ENCODE data around the gene MGAT2. TPM values are rescaled to one million over a fixed set of nuclear protein-coding genes. Genes with fewer than 3 reads are reported as not detected.
A peak's percentile ranks its signal among the peaks of the same experiment; 100 is the strongest.

The MGAT2 gene
- total RNA-seq, 1 experiment from 2014 or later: 47.5 TPM

GRCh38 chr14:49634547-49635334 lies 14.1 kb downstream of the MGAT2 start, which contains the start of gene DNAAF2:
Gene DNAAF2 (minus strand): TSS chr14:49635244. CDS start chr14:49635149, 95 bp downstream.
- POLR2A ChIA-PET: interaction anchor here (0.6 to 1.5 kb wide), 8 partner anchors 11 to 228 kb away, joined by 3 to 28 read pairs (median 6); partner anchors contain the start of genes KLHDC2, LRR1, MGAT2 and POLE2
- intact Hi-C loops (cut with micrococcal nuclease; ENCODE audit: unreplicated experiment): loop anchor here (1.0 to 5.0 kb wide), 4 partner anchors 54 to 218 kb away; partner anchors contain the start of genes NEMF and POLE2
- H3K27ac Mint-ChIP-seq (ENCODE audit: unreplicated experiment): peak within 1 kb of the TSS; percentile 99
- Histone ChIP-seq H3K9me3 (no peaks in the 10 kb centered on the region), H3K4me3 (ENCODE audit: low read depth, low read length) (peak within 1 kb of the TSS; percentile 92), H3K4me1 (peaks cover 16% of the 10 kb centered on the region), H3K36me3 (ENCODE audit: control insufficient read depth, insufficient read depth, low read length) (no peaks in the 10 kb centered on the region; the same call in 1 of the 2 replicates), H3K27me3 (replicated peaks; ENCODE audit: control insufficient read depth, insufficient read depth, low read length) (no peaks in the 10 kb centered on the region)
- H3K4me1 Mint-ChIP-seq (ENCODE audit: low read depth, unreplicated experiment): peaks cover 16% of the 10 kb centered on the region
- H3K36me3 Mint-ChIP-seq (ENCODE audit: insufficient read depth, unreplicated experiment): peaks cover 71% of the 10 kb centered on the region
- CTCF ChIA-PET: interaction anchor here (0.7 to 1.9 kb wide), 16 partner anchors 11 to 233 kb away, joined by 3 to 23 read pairs (median 6); partner anchors contain the start of genes KLHDC2, MGAT2, NEMF and POLE2
- BruUV-seq (replicated peaks): TSS peak; percentile 14
- DNase-seq: peak; percentile 74 to 78
- no peaks in the 10 kb centered on the region for H3K27me3 Mint-ChIP-seq (ENCODE audit: insufficient read depth, unreplicated experiment)
- TF ChIP-seq CTCF (IDR thresholded peaks at IDR 0.05; ENCODE audit: insufficient read depth in 1 of 2, low read depth in 1 of 2, low read length in 1 of 2, severe bottlenecking in 1 of 2, unreplicated experiment in 1 of 2): no peak
- H3K9me3 Mint-ChIP-seq (ENCODE audit: unreplicated experiment): no peaks in the 10 kb centered on the region
- peak within 1 kb of the TSS; percentile 93 for H3K4me3 Mint-ChIP-seq (ENCODE audit: unreplicated experiment)

GRCh38 chr14:49636866-49637265 lies 16.3 kb downstream of the MGAT2 start:
- intact Hi-C loops (cut with micrococcal nuclease; ENCODE audit: unreplicated experiment): no loop called here
- Histone ChIP-seq H3K36me3 (ENCODE audit: control insufficient read depth, insufficient read depth, low read length) (peaks cover 2% of the 10 kb centered on the region), H3K4me1 (peaks cover 22% of the 10 kb centered on the region), H3K4me3 (ENCODE audit: low read depth, low read length) (no peak overlapping the region), H3K27me3 (replicated peaks; ENCODE audit: control insufficient read depth, insufficient read depth, low read length) (no peaks in the 10 kb centered on the region), H3K9me3 (no peaks in the 10 kb centered on the region)
- H3K27ac Mint-ChIP-seq (ENCODE audit: unreplicated experiment): peak overlapping the region; percentile 46
- H3K4me1 Mint-ChIP-seq (ENCODE audit: low read depth, unreplicated experiment): peaks cover 18% of the 10 kb centered on the region
- CTCF ChIA-PET: no interaction called here
- no TSS peak for BruUV-seq (replicated peaks)
- POLR2A ChIA-PET: no interaction called here
- no peaks in the 10 kb centered on the region for H3K9me3 Mint-ChIP-seq (ENCODE audit: unreplicated experiment)
- no peaks in the 10 kb centered on the region for H3K27me3 Mint-ChIP-seq (ENCODE audit: insufficient read depth, unreplicated experiment)
- DNase-seq: no peak
- peak overlapping the region; percentile 93 for H3K4me3 Mint-ChIP-seq (ENCODE audit: unreplicated experiment)
- peaks cover 79% of the 10 kb centered on the region for H3K36me3 Mint-ChIP-seq (ENCODE audit: insufficient read depth, unreplicated experiment)
- TF ChIP-seq CTCF (IDR thresholded peaks at IDR 0.05; ENCODE audit: insufficient read depth in 1 of 2, low read depth in 1 of 2, low read length in 1 of 2, severe bottlenecking in 1 of 2, unreplicated experiment in 1 of 2): no peak

- Mint-ChIP-seq H3K4me1 (ENCODE audit: low read depth, unreplicated experiment) (peaks cover 25% of the 10 kb centered on the region), H3K9me3 (ENCODE audit: unreplicated experiment) (no peaks in the 10 kb centered on the region), H3K4me3 (ENCODE audit: unreplicated experiment) (no peak overlapping the region), H3K27me3 (ENCODE audit: insufficient read depth, unreplicated experiment) (no peaks in the 10 kb centered on the region), H3K27ac (ENCODE audit: unreplicated experiment) (no peak overlapping the region), H3K36me3 (ENCODE audit: insufficient read depth, unreplicated experiment) (peaks cover 83% of the 10 kb centered on the region)
- Histone ChIP-seq H3K9me3 (no peaks in the 10 kb centered on the region), H3K4me1 (peaks cover 25% of the 10 kb centered on the region), H3K27me3 (replicated peaks; ENCODE audit: control insufficient read depth, insufficient read depth, low read length) (no peaks in the 10 kb centered on the region), H3K4me3 (ENCODE audit: low read depth, low read length) (no peak overlapping the region), H3K36me3 (ENCODE audit: control insufficient read depth, insufficient read depth, low read length) (peaks cover 2% of the 10 kb centered on the region)
- no TSS peak for BruUV-seq (replicated peaks)
- no peak for TF ChIP-seq CTCF (IDR thresholded peaks at IDR 0.05; ENCODE audit: insufficient read depth in 1 of 2, low read depth in 1 of 2, low read length in 1 of 2, severe bottlenecking in 1 of 2, unreplicated experiment in 1 of 2)
- CTCF ChIA-PET: interaction anchor here (0.6 kb wide), 1 partner anchor 294 kb away, joined by 6 read pairs; no protein-coding TSS in a partner anchor
- intact Hi-C loops (cut with micrococcal nuclease; ENCODE audit: unreplicated experiment): no loop called here
- POLR2A ChIA-PET: no interaction called here
- no peak for DNase-seq
Measured at GRCh38 chr14:49637534-49638078, 17.0 kb downstream of the MGAT2 start.
